HepG2 (cell line): Measurements from ENCODE around the gene TTC31. TPM values are rescaled to one million over a fixed set of nuclear protein-coding genes. Genes with fewer than 3 reads are reported as not detected.
A peak's percentile ranks its signal among the peaks of the same experiment; 100 is the strongest.

Experiments used
- ADNP ChIP-seq: sonication (generic); formaldehyde crosslinking; IDR thresholded peaks from 2 replicates; pipeline ENCODE4 v1.4.0; 2020; ENCODE audit warnings: missing genetic modification reagents
- EHMT2 ChIP-seq: fragments of 200-600 bp; sonication (generic); IDR thresholded peaks from 2 replicates; pipeline ENCODE4 v1.7.0; 2017; ENCODE audit warnings: antibody characterized with exemption, low read depth, low read length, borderline replicate concordance
- ERF ChIP-seq: IDR thresholded peaks from 2 replicates; pipeline ENCODE4 v1.6.1; 2018; ENCODE audit warnings: missing biosample characterization, missing genetic modification reagents
- FOXO1 ChIP-seq: sonication (generic); formaldehyde crosslinking; IDR thresholded peaks from 2 replicates; pipeline ENCODE4 v1.4.0; 2020; ENCODE audit warnings: missing genetic modification reagents
- HMGA1 ChIP-seq: sonication (generic); formaldehyde crosslinking; conservative IDR thresholded peaks from 2 replicates; pipeline ENCODE4 v1.4.0; 2020; ENCODE audit warnings: missing genetic modification reagents
- HOXD1 ChIP-seq: sonication (generic); formaldehyde crosslinking; IDR thresholded peaks from 2 replicates; pipeline ENCODE4 v1.5.0; 2020; ENCODE audit warnings: missing genetic modification reagents
- ISL2 ChIP-seq: sonication (generic); formaldehyde crosslinking; IDR thresholded peaks from 2 replicates; pipeline ENCODE4 v1.5.0; 2020; ENCODE audit warnings: missing genetic modification reagents
- MEF2D ChIP-seq: sonication (generic); formaldehyde crosslinking; IDR thresholded peaks from 2 replicates; pipeline ENCODE4 v1.5.1; 2020; ENCODE audit warnings: mild to moderate bottlenecking, missing genetic modification reagents
- NCOR1 ChIP-seq: fragments of 200-600 bp; sonication (generic); IDR thresholded peaks from 2 replicates; pipeline ENCODE4 v1.7.0; 2017; ENCODE audit warnings: antibody characterized with exemption, low read length, borderline replicate concordance
- NFKBIZ ChIP-seq: IDR thresholded peaks from 2 replicates; pipeline ENCODE4 v1.6.1; 2018; ENCODE audit warnings: missing genetic modification reagents, missing compliant biosample characterization
- NR1H2 ChIP-seq: sonication (generic); formaldehyde crosslinking; IDR thresholded peaks from 2 replicates; pipeline ENCODE4 v1.8.1; 2022; ENCODE audit warnings: low read depth, missing genetic modification reagents, borderline replicate concordance
- NR2F2 ChIP-seq: IDR thresholded peaks from 2 replicates; pipeline ENCODE4 v1.6.1; 2012; ENCODE audit warnings: low read depth, inconsistent platforms, borderline replicate concordance
- PHF21A ChIP-seq: sonication (generic); formaldehyde crosslinking; IDR thresholded peaks from 2 replicates; pipeline ENCODE4 v1.5.0; 2020; ENCODE audit warnings: mild to moderate bottlenecking, missing genetic modification reagents
- POLR2A ChIP-seq, 2 experiments: IDR thresholded peaks; 2 replicates each; pipeline ENCODE4 v1.6.1; 2011; ENCODE audit warnings: low read depth in 2 of 2, low read length in 2 of 2, mild to moderate bottlenecking in 1 of 2, moderate library complexity in 1 of 2; ENCODE audit not compliant: insufficient read depth in 1 of 2
- RFX1 ChIP-seq: fragments of 450-650 bp; IDR thresholded peaks from 2 replicates; pipeline ENCODE4 v1.6.1; 2017
- SIN3B ChIP-seq: fragments of 150-350 bp; IDR thresholded peaks from 2 replicates; pipeline ENCODE4 v1.6.1; 2014; ENCODE audit warnings: low read length
- SP1 ChIP-seq, 2 experiments: fragments of 450-650 bp in 1 of 2; sonication (generic) in 1 of 2; formaldehyde crosslinking in 1 of 2; IDR thresholded peaks; 2 replicates each; pipeline versions ENCODE4 v1.4.0 to v1.6.1; 2016 to 2020; ENCODE audit warnings: missing genetic modification reagents in 1 of 2
- ZBTB40 ChIP-seq, 2 experiments: fragments of 450-650 bp in 1 of 2; sonication (generic) in 1 of 2; formaldehyde crosslinking in 1 of 2; IDR thresholded peaks; 2 replicates each; pipeline versions ENCODE4 v1.6.1 to v1.8.0; 2016 to 2022; ENCODE audit warnings: antibody characterized with exemption in 1 of 2, mild to moderate bottlenecking in 1 of 2, missing genetic modification reagents in 1 of 2
- ZEB1 ChIP-seq: IDR thresholded peaks from 2 replicates; pipeline ENCODE4 v1.6.1; 2012; ENCODE audit warnings: mild to moderate bottlenecking, low read depth, inconsistent platforms; ENCODE audit not compliant: insufficient replicate concordance
- ZNF24 ChIP-seq: fragments of 450-650 bp; IDR thresholded peaks from 2 replicates; pipeline ENCODE4 v1.6.1; 2017; ENCODE audit warnings: antibody characterized with exemption, mild to moderate bottlenecking
- ZNF432 ChIP-seq: sonication (generic); formaldehyde crosslinking; IDR thresholded peaks from 2 replicates; pipeline ENCODE4 v1.5.0; 2020; ENCODE audit warnings: missing genetic modification reagents, mild to moderate bottlenecking, borderline replicate concordance
- ZNF792 ChIP-seq: IDR thresholded peaks from 2 replicates; pipeline ENCODE4 v1.6.1; 2016
- ZNF879 ChIP-seq: sonication (generic); formaldehyde crosslinking; IDR thresholded peaks from 2 replicates; pipeline ENCODE4 v1.8.1; 2023; ENCODE audit warnings: missing genetic modification reagents
- polyA plus RNA-seq, 8 experiments: library from polyadenylated mRNA; depleted of rRNA in 3 of 8; stranded (reverse) in 7 of 8; unstranded in 1 of 8; fragments of >200 nt; fragmentation: Illumina TruSeq in 4 of 8; extraction: Trizol in 4 of 8; gene quantifications; 2 replicates each; pipeline versions ENCODE4 v1.2.1 to v1.2.3, GENCODE V29; 2011 to 2016; ENCODE audit warnings: low read depth in 4 of 8, missing spikeins in 1 of 8, mixed read lengths in 1 of 8; ENCODE audit not compliant: insufficient read depth in 1 of 8
- total RNA-seq, 5 experiments: library from RNA; depleted of rRNA; stranded (reverse); fragments of >200 nt; fragmentation: Illumina TruSeq; extraction: Trizol; gene quantifications; 2 replicates each; pipeline ENCODE4 v1.2.3, GENCODE V29; 2016; ENCODE audit warnings: low read depth in 1 of 5

The TTC31 gene
- total and polyA plus RNA-seq, 2 of the 13 experiments (the other 11 are each of a cell fraction or from before 2014, with no cell fraction given): 28.3 to 39.5 TPM

DNA sequence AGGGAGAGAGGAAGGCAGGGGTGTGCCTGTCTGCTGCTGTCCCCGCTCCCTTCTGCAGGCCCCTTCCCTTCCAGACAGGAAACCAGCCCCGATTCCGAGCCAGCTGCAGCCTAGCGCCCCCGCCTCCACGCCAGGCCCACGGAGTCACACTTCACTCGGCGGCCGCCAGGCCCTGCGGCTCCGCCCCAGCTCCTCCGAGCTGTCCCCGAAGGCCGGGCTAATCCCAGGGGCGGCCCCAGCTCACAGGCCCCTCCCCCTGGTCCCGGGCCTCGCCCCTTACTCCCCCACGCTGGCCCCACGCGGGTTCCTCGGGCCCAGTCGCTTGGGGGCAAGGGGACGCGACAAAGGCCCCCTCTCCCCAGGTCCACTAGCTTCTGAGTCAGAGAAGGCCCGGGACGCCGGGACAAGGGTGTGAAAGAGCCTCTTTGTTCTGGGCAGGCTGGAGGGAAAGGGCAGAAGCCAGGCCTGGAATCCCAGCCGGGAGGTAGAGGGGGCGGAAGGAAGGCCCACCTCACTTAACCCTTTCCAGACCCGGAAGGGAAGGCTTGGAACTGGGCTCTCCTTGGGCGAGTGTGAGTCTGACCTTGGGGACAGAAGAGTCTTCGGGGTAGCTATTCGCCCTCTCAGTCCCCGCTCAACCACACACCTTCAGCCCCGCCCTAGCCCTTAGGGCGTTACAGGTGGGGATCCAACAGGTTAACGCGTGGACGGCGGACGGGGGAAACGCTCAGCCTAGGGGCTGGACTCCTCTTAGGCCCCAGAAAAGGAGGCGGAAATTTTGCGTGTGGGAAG lies 42.3 kb upstream of the TTC31 start (continued):
- TF ChIP-seq ZEB1 (peak; percentile 41), MEF2D (peak; percentile 68), ZBTB40 (IDR thresholded peaks at IDR 0.05) (no peak), ZBTB40 (CRISPR knock-in tag; IDR thresholded peaks at IDR 0.05) (peak; percentile 62; the same call in 1 of the 2 replicates), ERF (CRISPR knock-in tag) (peak; percentile 80), SIN3B (no peak; the same call in 1 of the 2 replicates), EHMT2 (no peak), NCOR1 (no peak; the same call in 1 of the 2 replicates), NR1H2 (CRISPR knock-in tag) (peak; percentile 62; the same call in 1 of the 2 replicates), NR2F2 (no peak; the same call in 1 of the 2 replicates), PHF21A (CRISPR knock-in tag) (peak; percentile 95), RFX1 (no peak), ISL2 (CRISPR knock-in tag) (peak; percentile 72), ZNF432 (CRISPR knock-in tag) (0 out of 2 replicates have a peak, but pooled peaks have one; percentile 22), HOXD1 (CRISPR knock-in tag) (0 out of 2 replicates have a peak, but pooled peaks have one; percentile 28), ZNF24 (0 out of 2 replicates have a peak, but pooled peaks have one; percentile 23), NFKBIZ (CRISPR knock-in tag) (peak; percentile 59; the same call in 1 of the 2 replicates), SP1 (IDR thresholded peaks at IDR 0.05) (0 out of 2 replicates have a peak, but pooled peaks have one; percentile 9), SP1 (CRISPR knock-in tag; IDR thresholded peaks at IDR 0.05) (peak; percentile 73), ZNF792 (peak; percentile 68; the same call in 1 of the 2 replicates), HMGA1 (CRISPR knock-in tag) (no peak), ADNP (no peak), POLR2A (IDR thresholded peaks at IDR 0.05; ENCODE audit: insufficient read depth in 1 of 2, low read depth in 2 of 2, low read length in 2 of 2) (peak; percentile 58 to 73), FOXO1 (CRISPR knock-in tag) (no peak; the same call in none of the 2 replicates), ZNF879 (peak; percentile 65; the same call in 1 of the 2 replicates)
